Mesendoderm (in vitro differentiated cells): Measurements from ENCODE around the gene CAPZB.

Source experiments
- DNase-seq: peaks from one replicate; pipeline ENCODE4 v3.0.0; 2013
- H2AK5ac ChIP-seq: 2 replicates; pipeline ENCODE4 v1.6.1; 2013; ENCODE audit warnings: low read length, inconsistent platforms
- H2BK120ac ChIP-seq: 2 replicates; pipeline ENCODE4 v1.6.1; 2013; ENCODE audit warnings: low read depth, mild to moderate bottlenecking, low read length, moderate library complexity, mixed read lengths
- H2BK15ac ChIP-seq: replicated peaks from 2 replicates; pipeline ENCODE4 v1.6.1; 2013; ENCODE audit warnings: low read depth, mild to moderate bottlenecking, moderate library complexity
- H2BK5ac ChIP-seq: 2 replicates; pipeline ENCODE4 v1.6.1; 2013; ENCODE audit warnings: low read length, inconsistent platforms
- H3K18ac ChIP-seq: 2 replicates; pipeline ENCODE4 v1.6.1; 2013; ENCODE audit warnings: mild to moderate bottlenecking, low read length, mixed read lengths
- H3K23ac ChIP-seq: one replicate; pipeline ENCODE4 v1.6.1; 2013; ENCODE audit warnings: low read length
- H3K27ac ChIP-seq: 2 replicates; pipeline ENCODE4 v1.5.1; 2013; ENCODE audit warnings: low read depth, mild to moderate bottlenecking, inconsistent platforms, low read length, moderate library complexity
- H3K27me3 ChIP-seq: 2 replicates; pipeline ENCODE4 v1.6.1; 2013; ENCODE audit warnings: low read length, control low read depth, mild to moderate bottlenecking, inconsistent platforms; ENCODE audit not compliant: insufficient read depth, poor library complexity
- H3K36me3 ChIP-seq: 2 replicates; pipeline ENCODE4 v1.6.1; 2013; ENCODE audit warnings: low read length, inconsistent platforms; ENCODE audit not compliant: control insufficient read depth, insufficient read depth
- H3K4ac ChIP-seq: one replicate; pipeline ENCODE4 v1.6.1; 2013; ENCODE audit warnings: low read depth, mild to moderate bottlenecking, low read length, moderate library complexity
- H3K4me1 ChIP-seq: 2 replicates; pipeline ENCODE4 v1.6.1; 2013; ENCODE audit warnings: low read depth, low read length, inconsistent platforms; ENCODE audit not compliant: control insufficient read depth
- H3K4me2 ChIP-seq: 2 replicates; pipeline ENCODE4 v1.6.1; 2013; ENCODE audit warnings: low read length
- H3K4me3 ChIP-seq: 2 replicates; pipeline ENCODE4 v1.5.1; 2013; ENCODE audit warnings: mild to moderate bottlenecking, low read length
- H3K56ac ChIP-seq: one replicate; pipeline ENCODE4 v1.6.1; 2013; ENCODE audit warnings: low read length
- H3K79me1 ChIP-seq: 2 replicates; pipeline ENCODE4 v1.6.1; 2013; ENCODE audit warnings: low read length, inconsistent platforms
- H3K79me2 ChIP-seq: 2 replicates; pipeline ENCODE4 v1.6.1; 2013; ENCODE audit warnings: mild to moderate bottlenecking, low read length; ENCODE audit not compliant: control insufficient read depth, insufficient read depth
- H3K9ac ChIP-seq: 2 replicates; pipeline ENCODE4 v1.6.1; 2013; ENCODE audit warnings: low read length, inconsistent platforms
- H4K5ac ChIP-seq: one replicate; pipeline ENCODE4 v1.6.1; 2013; ENCODE audit warnings: low read length
- H4K8ac ChIP-seq: one replicate; pipeline ENCODE4 v1.6.1; 2013; ENCODE audit warnings: low read depth, mild to moderate bottlenecking, control low read depth, low read length, moderate library complexity
- WGBS: extraction: QIAGEN DNeasy Blood & Tissue Kit; methylation state at CpG from one replicate; pipeline ENCODE4 v1.1.7; 2013; ENCODE audit warnings: low lambda C conversion rate, missing lambda C conversion rate; ENCODE audit not compliant: insufficient coverage; ENCODE audit errors: extremely low coverage; 5-methylcytosine and 5-hydroxymethylcytosine counted together

CAPZB gene

DNA sequence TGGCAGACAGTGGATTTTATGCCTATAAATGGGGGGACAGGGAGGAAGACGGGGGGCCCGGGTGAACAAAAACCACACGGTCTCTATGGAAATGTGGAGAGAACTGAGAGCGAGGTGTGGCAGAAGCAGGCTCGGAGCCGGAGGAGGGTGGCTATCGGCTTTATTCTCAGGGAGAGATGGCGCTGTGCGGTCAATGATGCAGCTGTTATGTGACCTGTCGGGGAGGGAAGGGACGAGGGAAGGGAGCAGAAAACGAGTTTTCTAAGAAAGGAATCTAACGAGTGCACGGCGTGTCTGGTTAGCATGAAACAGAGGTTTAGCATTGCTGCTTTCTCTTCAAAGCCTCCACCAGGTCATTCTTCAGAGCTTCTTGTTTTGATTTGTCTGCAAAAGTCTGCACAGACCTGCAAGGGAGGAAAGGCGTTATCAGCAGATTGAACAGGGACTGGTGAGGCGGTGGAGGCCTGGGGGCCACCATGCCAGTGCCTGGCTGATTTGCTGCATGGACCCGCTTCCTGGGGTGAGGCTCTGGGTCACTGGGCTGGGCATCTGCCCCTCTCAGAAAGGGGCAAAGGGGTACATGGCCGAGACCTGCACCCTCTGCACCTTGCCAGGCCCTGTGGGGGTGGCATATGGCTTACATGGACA is 146.0 kb downstream of the CAPZB start:
- H3K27ac ChIP-seq, result no peak overlapping the region
- no CpG with 5 or more reads among the region's 19 CpGs for WGBS

DNA sequence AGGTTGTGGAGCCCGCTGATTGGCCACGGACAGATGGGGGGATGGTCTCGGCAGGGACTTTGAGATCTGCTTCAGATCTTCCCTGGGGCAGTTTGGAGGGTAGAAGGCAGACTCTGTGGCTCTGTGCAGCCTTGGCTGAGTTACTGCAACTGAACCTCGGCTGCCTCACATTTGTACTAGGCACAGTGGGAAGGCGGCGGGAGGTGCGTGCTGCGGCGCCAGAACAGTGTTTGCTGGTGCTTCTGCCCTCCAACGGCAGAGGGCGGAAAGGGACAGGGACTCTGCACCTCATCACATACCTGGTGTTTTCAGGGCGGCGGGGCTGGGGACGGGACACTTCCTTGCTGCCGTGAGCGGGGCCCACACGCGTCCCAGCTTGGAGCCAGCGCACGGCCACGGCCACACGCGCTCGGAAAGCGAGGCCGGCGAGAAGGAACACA is 147.0 kb downstream of the CAPZB start:
- no peak overlapping the region for H2AK5ac ChIP-seq
- no peak overlapping the region for H2BK120ac ChIP-seq
- H3K79me2 ChIP-seq, result no peaks in the 10 kb centered on the region
- H3K36me3 ChIP-seq, result peaks cover 4% of the 10 kb centered on the region
- no peaks in the 10 kb centered on the region for H3K27me3 ChIP-seq
- H3K4ac ChIP-seq, result no peak overlapping the region
- no peak overlapping the region for H3K23ac ChIP-seq
- H3K4me3 ChIP-seq, result no peak overlapping the region
- H3K4me1 ChIP-seq, result peaks cover 4% of the 10 kb centered on the region
- peak overlapping the region; percentile 85 for H3K56ac ChIP-seq
- H3K4me2 ChIP-seq, result peak overlapping the region; percentile 68
- DNase-seq, result peak; percentile 92
- no CpG with 5 or more reads among the region's 27 CpGs for WGBS
- no peak overlapping the region for H2BK5ac ChIP-seq
- H3K79me1 ChIP-seq, result no peaks in the 10 kb centered on the region
- no peak overlapping the region for H3K18ac ChIP-seq
- peak overlapping the region; percentile 74 for H3K9ac ChIP-seq
- H2BK15ac ChIP-seq, result no peak overlapping the region
- no peak overlapping the region for H4K8ac ChIP-seq
- H4K5ac ChIP-seq, result no peak overlapping the region
- no peak overlapping the region for H3K27ac ChIP-seq

More for the DNA sequence above, 146.0 kb downstream of the CAPZB start:
- Histone ChIP-seq H2AK5ac (no peak overlapping the region), H3K18ac (no peak overlapping the region), H3K4me2 (no peak overlapping the region), H3K79me1 (no peaks in the 10 kb centered on the region), H2BK15ac (no peak overlapping the region), H2BK120ac (no peak overlapping the region), H2BK5ac (no peak overlapping the region), H3K23ac (no peak overlapping the region), H3K79me2 (no peaks in the 10 kb centered on the region), H3K56ac (peak overlapping the region; percentile 53), H3K36me3 (peaks cover 8% of the 10 kb centered on the region), H4K5ac (no peak overlapping the region), H3K4ac (no peak overlapping the region), H3K4me3 (no peak overlapping the region), H4K8ac (no peak overlapping the region), H3K4me1 (peaks cover 4% of the 10 kb centered on the region), H3K9ac (no peak overlapping the region), H3K27me3 (no peaks in the 10 kb centered on the region)
- DNase-seq, result peak; percentile 19

DNA sequence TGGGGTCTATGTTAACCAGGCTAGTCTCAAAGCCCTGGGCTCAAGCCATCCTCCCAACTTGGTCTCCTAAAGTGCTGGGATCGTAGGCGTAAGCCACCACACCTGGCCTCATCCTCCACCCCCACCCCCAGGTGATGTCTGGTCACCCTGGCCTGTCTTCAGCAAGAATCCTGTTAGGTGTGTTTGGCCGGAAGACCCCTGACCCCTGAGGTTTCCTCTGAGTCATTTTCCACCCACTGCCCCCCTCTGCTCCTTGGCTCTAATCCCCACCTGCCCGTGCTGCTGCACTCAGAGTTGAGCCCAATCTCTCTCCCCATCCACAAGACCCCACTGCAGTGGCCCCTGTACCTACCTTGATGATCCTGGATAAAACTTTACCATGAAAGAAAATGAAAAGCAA is 148.1 kb downstream of the CAPZB start:
- WGBS, result no CpG with 5 or more reads among the region's 4 CpGs
- Histone ChIP-seq H3K23ac (no peak overlapping the region), H3K9ac (no peak overlapping the region), H3K4me1 (peaks cover 4% of the 10 kb centered on the region), H2BK5ac (no peak overlapping the region), H3K27me3 (no peaks in the 10 kb centered on the region), H3K18ac (no peak overlapping the region), H2AK5ac (no peak overlapping the region), H4K8ac (no peak overlapping the region), H3K4ac (no peak overlapping the region), H3K4me3 (no peak overlapping the region), H2BK15ac (no peak overlapping the region), H3K4me2 (no peak overlapping the region), H3K79me1 (no peaks in the 10 kb centered on the region), H3K56ac (no peak overlapping the region), H2BK120ac (no peak overlapping the region), H3K79me2 (no peaks in the 10 kb centered on the region), H3K27ac (no peak overlapping the region), H4K5ac (no peak overlapping the region), H3K36me3 (no peaks in the 10 kb centered on the region)
- no peak for DNase-seq

DNA sequence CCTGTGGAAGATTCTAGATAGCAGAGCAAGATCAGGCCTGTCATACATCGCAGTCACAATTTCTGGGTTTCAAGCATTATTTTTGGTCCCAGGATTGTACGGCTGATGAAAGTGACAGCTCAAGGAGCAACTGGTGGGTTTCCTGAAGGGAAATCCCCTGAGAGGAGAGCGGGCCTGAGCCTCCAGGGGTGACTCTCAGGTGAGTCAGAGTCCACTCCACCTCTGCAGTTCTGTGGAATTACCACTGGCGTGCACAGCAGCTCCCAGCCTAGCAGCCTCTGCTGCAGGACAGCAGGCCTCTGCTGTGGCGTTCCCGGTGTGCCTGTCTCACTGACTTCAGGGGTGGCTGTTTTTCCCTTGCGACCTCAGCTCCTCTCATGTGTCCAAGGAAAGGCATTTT is 148.8 kb downstream of the CAPZB start:
- no peak overlapping the region for H4K8ac ChIP-seq
- no peak overlapping the region for H3K56ac ChIP-seq
- no peak overlapping the region for H4K5ac ChIP-seq
- WGBS, result no CpG with 5 or more reads among the region's 7 CpGs
- no peaks in the 10 kb centered on the region for H3K27me3 ChIP-seq
- no peaks in the 10 kb centered on the region for H3K79me1 ChIP-seq
- H2BK120ac ChIP-seq, result no peak overlapping the region
- H3K4me3 ChIP-seq, result no peak overlapping the region
- DNase-seq, result no peak
- peaks cover 4% of the 10 kb centered on the region for H3K4me1 ChIP-seq
- no peak overlapping the region for H3K27ac ChIP-seq
- H3K4ac ChIP-seq, result no peak overlapping the region
- no peaks in the 10 kb centered on the region for H3K79me2 ChIP-seq
- no peak overlapping the region for H3K9ac ChIP-seq
- H3K18ac ChIP-seq, result no peak overlapping the region
- no peak overlapping the region for H2BK5ac ChIP-seq
- H3K36me3 ChIP-seq, result no peaks in the 10 kb centered on the region
- H2BK15ac ChIP-seq, result no peak overlapping the region
- H3K23ac ChIP-seq, result no peak overlapping the region
- no peak overlapping the region for H3K4me2 ChIP-seq
- H2AK5ac ChIP-seq, result no peak overlapping the region

DNA sequence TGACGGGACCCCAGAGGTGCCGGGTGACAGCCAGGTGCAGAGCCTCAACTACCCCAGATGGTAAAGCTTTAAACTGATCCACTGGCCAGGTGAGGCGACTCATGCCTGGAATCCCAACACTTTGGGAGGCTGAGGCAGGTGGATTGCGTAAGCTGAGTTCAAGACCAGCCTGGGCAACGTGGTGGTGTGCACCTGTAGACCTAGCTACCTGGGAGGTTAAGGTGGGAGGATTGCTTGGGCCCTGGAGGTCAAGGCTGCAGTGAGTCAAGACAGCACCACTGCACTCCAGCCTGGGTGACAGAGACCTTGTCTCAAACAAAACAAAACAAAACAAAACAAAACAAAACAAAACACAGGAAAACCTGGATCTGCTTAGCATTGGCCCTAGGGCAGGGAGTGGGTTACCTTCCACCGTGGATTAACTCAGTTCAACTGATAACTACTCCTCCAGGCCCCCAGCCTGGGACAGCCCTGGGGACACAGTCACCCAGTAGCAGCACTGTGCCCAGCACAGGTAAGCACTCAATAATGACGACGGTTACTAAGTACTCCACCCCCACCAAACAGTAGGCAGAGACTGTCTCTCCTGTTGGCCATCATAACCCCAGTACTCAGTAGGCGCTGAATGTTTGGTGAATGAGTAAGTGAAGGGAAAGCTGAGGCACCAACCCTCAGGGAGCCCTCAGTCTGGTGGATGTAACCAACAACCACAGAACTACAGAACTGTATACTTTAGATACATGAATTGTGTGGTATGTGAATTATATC is 151.6 kb downstream of the CAPZB start:
- Histone ChIP-seq H3K27me3 (no peaks in the 10 kb centered on the region), H3K4me1 (peaks cover 2% of the 10 kb centered on the region), H2BK15ac (no peak overlapping the region), H3K18ac (no peak overlapping the region), H3K56ac (no peak overlapping the region), H2AK5ac (no peak overlapping the region), H2BK120ac (no peak overlapping the region), H4K8ac (no peak overlapping the region), H3K4me2 (no peak overlapping the region), H3K4me3 (no peak overlapping the region), H3K27ac (no peak overlapping the region), H4K5ac (no peak overlapping the region), H3K79me1 (no peaks in the 10 kb centered on the region), H3K79me2 (no peaks in the 10 kb centered on the region), H2BK5ac (no peak overlapping the region), H3K4ac (no peak overlapping the region), H3K23ac (no peak overlapping the region), H3K9ac (no peak overlapping the region), H3K36me3 (no peaks in the 10 kb centered on the region)
- WGBS, result no CpG with 5 or more reads among the region's 9 CpGs
- DNase-seq, result no peak
